Smooth muscle cell (in vitro differentiated cells): Measurements from ENCODE around the gene PPP1R10. TPM values are rescaled to one million over a fixed set of nuclear protein-coding genes. Genes with fewer than 3 reads are reported as not detected.
A peak's percentile ranks its signal among the peaks of the same experiment; 100 is the strongest.

Source experiments
- DNase-seq: peaks from one replicate; lab custom pipeline; 2025; ENCODE audit not compliant: unreplicated experiment; lab: John Stamatoyannopoulos, UW
- H2AFZ ChIP-seq: fragments of 200-600 bp; sonication (generic); 2 replicates; pipeline ENCODE4 v1.6.0; 2016; ENCODE audit warnings: antibody characterized with exemption, low read depth, mild to moderate bottlenecking
- H3F3A ChIP-seq: fragments of 200-600 bp; sonication (generic); 2 replicates; pipeline ENCODE4 v1.6.0; 2017; ENCODE audit warnings: antibody characterized with exemption, low read depth
- H3K27ac ChIP-seq: fragments of 200-600 bp; sonication (generic); 2 replicates; pipeline ENCODE4 v1.5.1; 2016; ENCODE audit warnings: low read depth, mild to moderate bottlenecking
- H3K27me3 ChIP-seq: fragments of 200-600 bp; sonication (generic); 2 replicates; pipeline ENCODE4 v1.6.1; 2016; ENCODE audit warnings: low read depth, mild to moderate bottlenecking
- H3K36me3 ChIP-seq: fragments of 200-600 bp; sonication (generic); 2 replicates; pipeline ENCODE4 v1.5.1; 2016; ENCODE audit warnings: low read depth
- H3K4me1 ChIP-seq: fragments of 200-600 bp; sonication (generic); 2 replicates; pipeline ENCODE4 v1.5.1; 2016; ENCODE audit warnings: low read depth
- H3K4me2 ChIP-seq: fragments of 200-600 bp; sonication (generic); 2 replicates; pipeline ENCODE4 v1.6.0; 2016; ENCODE audit warnings: mild to moderate bottlenecking
- H3K4me3 ChIP-seq: fragments of 200-600 bp; sonication (generic); 2 replicates; pipeline ENCODE4 v1.5.1; 2016; ENCODE audit warnings: mild to moderate bottlenecking
- H3K79me2 ChIP-seq: fragments of 200-600 bp; sonication (generic); 2 replicates; pipeline ENCODE4 v1.6.0; 2016; ENCODE audit warnings: low read depth, mild to moderate bottlenecking
- H3K9ac ChIP-seq: fragments of 200-600 bp; sonication (generic); 2 replicates; pipeline ENCODE4 v1.6.0; 2016; ENCODE audit warnings: low read depth
- H3K9me3 ChIP-seq: fragments of 200-600 bp; sonication (generic); replicated peaks from 2 replicates; pipeline ENCODE4 v1.5.1; 2016; ENCODE audit warnings: low read depth
- H4K20me1 ChIP-seq: fragments of 200-600 bp; sonication (generic); 2 replicates; pipeline ENCODE4 v1.6.0; 2016; ENCODE audit warnings: low read depth
- WGBS: methylation state at CpG from one replicate; pipeline ENCODE4 v1.1.7; 2016; ENCODE audit warnings: low lambda C conversion rate; 5-methylcytosine and 5-hydroxymethylcytosine counted together
- polyA plus RNA-seq: library from polyadenylated mRNA; unstranded; fragments of >200 nt; fragmentation: Nextera tagmentation; extraction: Ambion mirVana; gene quantifications from 2 replicates; pipeline ENCODE4 v1.2.1, GENCODE V29; 2016
- total RNA-seq: library from RNA; depleted of rRNA; stranded (reverse); fragments of >200 nt; gene quantifications from 2 replicates; pipeline ENCODE4 v1.2.3, GENCODE V29; 2014
- TF ChIP-seq, protein P1 (sequence below): fragments of 200-600 bp; sonication (generic); IDR thresholded peaks from 2 replicates; pipeline ENCODE4 v1.5.1; 2017; ENCODE audit warnings: borderline replicate concordance, mild to moderate bottlenecking, antibody characterized with exemption; ENCODE audit not compliant: insufficient read depth, poor library complexity, severe bottlenecking

Gene PPP1R10
- total and polyA plus RNA-seq, 2 experiments from 2014 or later = 36.1 to 65.1 TPM

DNA sequence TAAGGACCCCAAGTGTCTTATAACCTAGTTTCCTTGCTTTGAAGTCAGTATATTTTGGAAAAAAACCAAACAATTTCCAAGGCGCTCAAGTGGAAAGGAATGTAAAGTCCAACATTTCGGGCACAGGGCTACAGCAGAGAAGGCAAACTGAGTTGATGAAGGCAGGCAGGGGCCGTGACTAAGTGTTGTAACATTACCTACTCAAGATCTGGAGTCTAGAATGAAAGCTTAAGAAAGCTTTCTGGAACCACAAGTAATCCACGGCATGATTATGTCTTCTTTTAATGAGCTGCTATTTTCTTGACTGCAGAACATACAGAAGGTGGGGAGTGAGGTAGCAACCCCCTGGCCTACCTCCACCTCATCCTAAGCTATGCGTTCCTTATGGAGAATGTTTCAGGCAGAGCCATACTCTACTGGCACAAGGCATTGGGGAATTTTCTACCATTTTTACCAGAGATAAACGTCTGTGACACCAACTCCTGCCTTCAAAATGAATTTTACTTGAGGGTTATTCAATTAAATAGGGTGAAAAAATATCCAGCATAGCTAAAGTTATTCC is 4.3 kb downstream of the PPP1R10 start:
- H4K20me1 ChIP-seq = peaks cover 70% of the 10 kb centered on the region
- H3K4me1 ChIP-seq = peaks cover 13% of the 10 kb centered on the region
- no peaks in the 10 kb centered on the region for H3K27me3 ChIP-seq
- no peak overlapping the region for H2AFZ ChIP-seq
- WGBS = 30% methylated on average over 6 of the region's 6 CpGs
- peak overlapping the region; percentile 93 for H3K4me2 ChIP-seq
- H3K27ac ChIP-seq = peak overlapping the region; percentile 95
- no peak overlapping the region for H3K4me3 ChIP-seq
- DNase-seq = no peak
- peaks cover 5% of the 10 kb centered on the region for H3K36me3 ChIP-seq
- peaks cover 39% of the 10 kb centered on the region for H3F3A ChIP-seq
- no peak overlapping the region for H3K9ac ChIP-seq
- TF ChIP-seq, protein P1, sequence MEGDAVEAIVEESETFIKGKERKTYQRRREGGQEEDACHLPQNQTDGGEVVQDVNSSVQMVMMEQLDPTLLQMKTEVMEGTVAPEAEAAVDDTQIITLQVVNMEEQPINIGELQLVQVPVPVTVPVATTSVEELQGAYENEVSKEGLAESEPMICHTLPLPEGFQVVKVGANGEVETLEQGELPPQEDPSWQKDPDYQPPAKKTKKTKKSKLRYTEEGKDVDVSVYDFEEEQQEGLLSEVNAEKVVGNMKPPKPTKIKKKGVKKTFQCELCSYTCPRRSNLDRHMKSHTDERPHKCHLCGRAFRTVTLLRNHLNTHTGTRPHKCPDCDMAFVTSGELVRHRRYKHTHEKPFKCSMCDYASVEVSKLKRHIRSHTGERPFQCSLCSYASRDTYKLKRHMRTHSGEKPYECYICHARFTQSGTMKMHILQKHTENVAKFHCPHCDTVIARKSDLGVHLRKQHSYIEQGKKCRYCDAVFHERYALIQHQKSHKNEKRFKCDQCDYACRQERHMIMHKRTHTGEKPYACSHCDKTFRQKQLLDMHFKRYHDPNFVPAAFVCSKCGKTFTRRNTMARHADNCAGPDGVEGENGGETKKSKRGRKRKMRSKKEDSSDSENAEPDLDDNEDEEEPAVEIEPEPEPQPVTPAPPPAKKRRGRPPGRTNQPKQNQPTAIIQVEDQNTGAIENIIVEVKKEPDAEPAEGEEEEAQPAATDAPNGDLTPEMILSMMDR = no peak
- H3K9me3 ChIP-seq = no peaks in the 10 kb centered on the region
- H3K79me2 ChIP-seq = peaks cover 13% of the 10 kb centered on the region

DNA sequence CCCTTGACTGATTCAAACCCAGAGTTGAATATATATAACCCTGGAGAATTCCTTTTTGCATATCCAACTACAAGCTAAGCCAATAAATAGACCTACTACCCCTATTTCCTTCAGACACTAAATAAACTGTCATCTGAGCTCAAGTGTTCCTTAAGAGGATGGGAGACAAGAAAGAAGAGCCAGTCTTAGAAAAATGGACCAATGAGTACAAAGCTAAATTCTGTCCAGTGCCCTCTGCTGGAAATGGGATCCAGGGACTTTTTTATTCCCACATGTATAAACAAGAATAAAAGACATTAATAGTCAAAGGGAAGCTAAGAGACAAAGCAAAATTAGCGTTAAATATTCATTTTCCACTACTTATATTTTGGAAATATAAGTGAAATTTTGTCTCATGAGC is 4.8 kb downstream of the PPP1R10 start:
- Histone ChIP-seq H2AFZ (no peak overlapping the region), H3K36me3 (peaks cover 7% of the 10 kb centered on the region), H4K20me1 (peaks cover 76% of the 10 kb centered on the region), H3K27me3 (no peaks in the 10 kb centered on the region), H3K79me2 (peaks cover 19% of the 10 kb centered on the region), H3K4me2 (peak overlapping the region; percentile 32), H3K27ac (peak overlapping the region; percentile 95), H3K9me3 (no peaks in the 10 kb centered on the region), H3K4me3 (no peak overlapping the region), H3F3A (peaks cover 39% of the 10 kb centered on the region), H3K9ac (no peak overlapping the region), H3K4me1 (peaks cover 13% of the 10 kb centered on the region)
- no peak for DNase-seq
- TF ChIP-seq, protein P1 = peak; percentile 11
- 96% methylated on average over 1 of the region's 1 CpG for WGBS

DNA sequence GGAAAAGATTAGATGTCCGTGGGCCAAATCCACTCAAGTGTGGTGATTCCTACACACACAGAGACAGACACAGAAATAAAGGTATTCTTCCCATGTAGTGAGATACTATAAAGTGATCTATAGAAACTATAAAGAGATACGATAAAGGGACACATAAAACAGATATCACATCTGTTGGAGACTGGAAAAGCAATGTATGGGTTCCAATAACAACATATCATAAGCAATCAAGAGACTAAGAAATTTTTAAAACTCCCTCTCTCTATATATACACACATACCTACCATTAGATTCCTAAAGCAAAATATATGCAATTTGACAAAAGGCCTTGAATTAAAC is 5.2 kb downstream of the PPP1R10 start:
- DNase-seq = no peak
- Histone ChIP-seq H3K4me2 (peak overlapping the region; percentile 32), H3F3A (peaks cover 42% of the 10 kb centered on the region), H3K9ac (no peak overlapping the region), H2AFZ (no peak overlapping the region), H4K20me1 (peaks cover 80% of the 10 kb centered on the region), H3K36me3 (peaks cover 11% of the 10 kb centered on the region), H3K27ac (peak overlapping the region; percentile 95), H3K9me3 (no peaks in the 10 kb centered on the region), H3K79me2 (peaks cover 21% of the 10 kb centered on the region), H3K27me3 (no peaks in the 10 kb centered on the region), H3K4me1 (peaks cover 13% of the 10 kb centered on the region), H3K4me3 (no peak overlapping the region)
- WGBS = 83% methylated on average over 2 of the region's 2 CpGs
- TF ChIP-seq, protein P1 = no peak
